Adipose tissue (tissue), 3 donors: ENCODE results near the gene GHRH. TPM values are rescaled to one million over a fixed set of nuclear protein-coding genes. Genes with fewer than 3 reads are reported as not detected.

Source experiments
- H3K27ac ChIP-seq: one replicate; pipeline ENCODE4 v1.5.1; 2013; ENCODE audit warnings: low read depth, low read length
- WGBS, 3 donors: extraction: QIAGEN DNeasy Blood & Tissue Kit; methylation state at CpG; one replicate each; pipeline ENCODE4 v1.1.7; 2013; 5-methylcytosine and 5-hydroxymethylcytosine counted together
- polyA plus RNA-seq, 3 donors: library from polyadenylated mRNA; stranded (reverse); fragments of 200-250 nt; gene quantifications; one replicate each; pipeline ENCODE4 v1.2.3, GENCODE V29; 2013
- donor health status: healthy with polysubstance abuse.
- donor health status: Bipolar disorder and iron deficiency.
- donor health status: healthy.

Gene GHRH
- polyA plus RNA-seq, 3 donors: not detected

DNA sequence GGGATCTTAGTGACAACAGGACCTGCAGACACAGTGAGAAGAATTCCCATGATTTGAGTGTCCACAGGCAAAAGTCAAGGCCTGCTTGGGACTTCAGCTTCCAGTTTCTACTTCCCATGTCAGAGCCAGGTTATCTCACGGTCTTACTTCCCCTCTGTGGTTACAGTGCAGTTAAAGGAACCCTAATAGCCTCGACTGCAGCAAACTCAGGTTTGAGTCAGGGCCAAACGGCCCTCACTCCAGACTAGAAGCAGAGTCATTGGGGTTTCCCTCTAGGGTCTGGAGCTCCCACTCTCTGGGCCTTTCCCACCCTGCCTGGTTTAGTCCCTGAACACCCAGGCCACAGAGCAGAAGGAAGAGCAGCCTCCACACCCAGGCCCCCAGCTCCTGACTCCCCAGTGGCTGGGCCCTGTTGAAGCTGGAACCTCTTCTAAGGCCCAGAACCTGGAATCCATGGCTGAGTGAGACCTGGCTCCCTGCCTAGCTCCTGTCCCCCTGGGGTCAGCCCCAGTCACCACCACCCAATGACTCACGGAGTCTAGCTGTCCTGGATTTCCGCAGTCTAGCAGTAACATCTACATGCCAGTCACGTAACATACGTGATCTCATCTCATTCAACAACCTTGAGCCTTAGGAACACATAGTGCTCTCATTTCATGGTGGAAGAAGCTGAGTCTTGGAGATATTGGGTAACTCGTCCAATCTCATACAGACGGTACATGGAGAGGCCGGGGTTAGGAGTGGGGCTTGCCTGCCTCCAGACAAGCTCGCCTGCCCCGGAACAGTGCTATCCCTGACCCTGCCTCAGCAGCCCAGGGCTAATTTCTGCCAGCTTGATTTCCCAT, 9.2 kb upstream of the GHRH start:
- 72 to 90% (median 81%) methylated on average over 12 of the region's 12 CpGs for WGBS, 3 donors
- H3K27ac ChIP-seq: no peak overlapping the region

DNA sequence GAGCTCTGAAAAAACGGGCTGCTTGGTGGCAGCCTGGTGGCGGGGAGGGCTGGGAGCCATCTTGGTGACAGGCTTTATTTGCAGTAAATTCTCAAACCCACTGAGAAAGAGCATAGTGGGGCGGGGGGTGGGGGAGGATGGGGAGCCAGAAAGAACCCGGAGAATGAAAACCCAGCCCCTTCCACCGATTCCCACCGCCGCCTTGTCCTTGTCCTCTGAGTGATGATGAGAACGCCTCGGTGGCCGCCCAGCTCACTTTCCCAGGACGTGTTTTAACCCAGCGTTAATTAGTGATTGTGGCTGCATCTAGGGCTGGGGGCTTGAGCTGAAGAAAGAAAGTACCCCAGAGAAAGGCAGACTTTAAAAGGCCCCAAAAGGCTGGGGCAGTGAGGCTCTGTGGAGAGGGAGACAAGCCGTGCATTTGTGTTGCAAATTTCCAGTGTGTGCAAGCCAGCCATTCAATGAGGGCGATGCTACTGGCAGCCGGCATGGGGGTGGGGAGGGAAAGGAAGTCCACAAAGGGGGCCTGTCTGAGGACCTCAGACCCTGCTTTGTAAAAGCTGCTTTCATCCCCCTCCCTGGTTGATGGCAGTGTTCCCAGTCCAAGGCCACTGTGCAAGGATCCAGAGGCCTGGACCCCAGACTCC, 6.2 kb upstream of the GHRH start:
- 58 to 69% (median 66%) methylated on average over 15 of the region's 15 CpGs for WGBS, 3 donors
- no peak overlapping the region for H3K27ac ChIP-seq

DNA sequence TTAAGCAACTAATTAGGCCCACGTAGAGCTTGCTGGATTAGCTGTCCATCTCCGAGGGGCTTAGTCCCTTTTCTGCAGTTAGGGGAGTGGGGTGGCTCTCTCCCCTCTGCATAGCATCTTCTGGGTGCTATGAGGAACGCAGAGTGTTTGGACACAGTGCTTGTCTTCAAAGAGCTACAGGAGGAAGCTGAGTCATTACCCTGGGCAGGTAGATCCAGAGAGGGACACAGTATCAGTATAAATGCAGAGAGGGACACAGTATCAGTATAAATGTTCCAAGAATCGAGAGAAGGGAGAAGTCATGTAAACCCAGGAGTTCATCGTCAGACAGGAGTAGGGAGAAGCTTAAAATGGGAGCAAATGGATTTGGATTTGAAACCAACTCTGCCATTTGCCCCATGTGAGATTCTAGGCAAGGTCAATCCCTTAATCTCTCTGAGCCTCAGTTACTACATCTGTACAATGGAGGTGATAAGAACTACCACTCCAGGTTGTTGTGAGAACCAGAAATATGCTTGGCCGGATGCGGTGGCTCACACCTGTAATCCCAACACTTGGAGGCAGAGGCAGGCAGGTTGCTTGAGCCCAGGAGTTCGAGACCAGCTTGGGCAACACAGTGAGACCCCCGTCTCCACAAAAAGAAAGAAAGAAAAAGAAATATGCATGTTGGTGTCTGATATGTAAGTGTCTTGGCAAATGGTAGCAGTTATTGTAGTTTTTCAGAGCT, 5.5 kb upstream of the GHRH start:
- WGBS, 3 donors: 72 to 78% (median 75%) methylated on average over 9 of the region's 9 CpGs
- H3K27ac ChIP-seq: no peak overlapping the region

DNA sequence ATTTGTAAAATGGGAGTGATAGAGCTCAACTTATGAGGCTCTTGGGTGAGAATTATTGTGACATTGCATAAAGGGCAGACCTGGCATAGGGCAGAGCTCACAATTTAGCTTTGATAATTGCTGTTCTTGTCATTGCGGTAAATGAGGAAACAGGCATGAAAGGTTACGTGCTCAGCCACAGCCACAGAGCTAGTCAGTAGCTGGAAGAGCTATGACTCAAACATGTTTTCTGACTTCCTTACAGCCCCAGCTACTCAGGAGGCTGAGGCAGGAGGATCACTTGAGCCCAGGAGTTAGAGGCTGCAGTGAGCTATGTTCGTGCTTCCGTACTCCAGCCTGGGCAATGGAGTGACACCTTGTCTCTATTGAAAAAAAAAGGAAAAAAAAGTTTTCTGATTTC, 3.5 kb upstream of the GHRH start:
- H3K27ac ChIP-seq: no peak overlapping the region
- WGBS, 3 donors: 83 to 99% (median 89%) methylated on average over 4 of the region's 4 CpGs

DNA sequence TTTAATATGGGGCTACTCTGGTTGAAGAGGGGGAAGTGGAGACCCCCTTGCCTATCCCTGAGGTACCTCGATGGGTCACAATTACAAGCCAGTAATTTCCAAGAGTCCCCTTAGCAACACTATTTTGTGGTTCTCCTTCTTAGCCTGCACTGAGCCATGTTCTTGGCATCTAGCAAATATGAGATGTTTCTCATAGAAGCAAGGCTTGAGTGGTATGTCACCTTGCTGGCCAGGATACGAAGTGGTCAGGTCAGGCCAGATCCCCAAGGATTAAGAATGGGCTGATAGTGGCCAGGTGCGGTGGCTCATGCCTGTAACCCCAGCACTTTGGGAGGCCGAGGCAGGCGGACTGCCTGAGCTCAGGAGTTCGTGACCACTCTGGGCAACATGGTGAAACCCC, 2.1 kb upstream of the GHRH start:
- no peak overlapping the region for H3K27ac ChIP-seq
- WGBS, 3 donors: 71 to 89% (median 89%) methylated on average over 6 of the region's 6 CpGs

DNA sequence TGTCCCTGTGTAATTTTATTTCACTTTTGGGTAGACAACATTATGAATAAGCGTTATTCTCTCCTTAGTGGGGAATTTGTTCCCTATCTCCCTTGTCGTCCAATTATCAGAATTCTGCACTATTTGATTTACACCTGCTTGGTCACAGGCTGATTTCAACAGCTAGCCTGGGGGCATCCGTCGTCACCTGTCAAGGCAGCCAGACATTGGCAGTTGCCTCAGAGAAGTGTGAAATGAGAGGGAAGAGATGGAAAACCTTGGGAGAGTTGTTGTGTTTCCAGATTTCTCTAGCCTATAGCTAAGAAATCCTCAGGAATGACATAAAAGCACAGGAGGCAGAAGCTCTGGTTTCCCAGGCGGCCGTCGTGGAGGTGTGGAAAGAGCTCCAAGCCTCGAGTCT, 891 bp upstream of the GHRH start:
- H3K27ac ChIP-seq: no peak overlapping the region
- WGBS, 3 donors: 47 to 75% (median 68%) methylated on average over 8 of the region's 8 CpGs

DNA sequence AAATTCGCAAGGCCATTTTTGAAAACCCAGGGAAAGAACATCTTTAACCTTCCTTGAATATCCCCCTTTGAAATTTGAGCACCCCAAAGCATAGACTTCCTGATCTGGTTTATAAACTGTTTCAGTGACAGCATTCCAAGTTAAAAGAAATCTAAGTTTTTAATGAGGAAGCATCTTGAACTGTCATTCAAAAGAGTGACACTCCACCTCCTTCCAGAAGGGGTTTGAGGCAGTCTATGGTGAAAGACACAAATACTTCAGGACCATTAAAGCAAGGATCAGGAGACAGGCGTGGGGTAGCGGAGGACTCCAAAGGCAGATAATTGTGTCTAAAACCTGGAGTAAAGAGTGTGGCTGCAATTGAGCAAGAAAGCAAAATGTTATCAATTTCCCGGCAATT, 691 bp downstream of the GHRH start:
- 70 to 82% (median 76%) methylated on average over 4 of the region's 4 CpGs for WGBS, 3 donors

DNA sequence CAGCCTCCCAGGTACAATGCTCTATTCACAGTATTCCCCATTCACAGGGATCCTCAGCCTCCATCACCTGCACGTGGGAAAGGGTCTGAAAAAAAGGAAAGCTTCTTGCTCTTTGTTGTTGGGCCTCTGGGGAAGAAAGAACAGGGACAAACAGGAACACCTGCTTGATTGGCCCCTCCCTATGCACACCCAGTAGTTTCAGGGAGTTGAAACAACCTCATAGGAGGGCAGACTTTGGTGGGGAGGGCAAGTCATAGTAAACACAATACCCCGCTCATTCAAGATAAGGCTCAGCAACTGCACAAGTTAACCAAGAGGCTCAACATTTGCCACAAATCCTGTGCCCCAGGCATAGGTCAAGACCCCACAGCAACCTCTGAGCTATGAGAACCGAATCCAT, 1.7 kb downstream of the GHRH start:
- WGBS, 3 donors: 60 to 64% (median 62%) methylated on average over 3 of the region's 3 CpGs
- no peak overlapping the region for H3K27ac ChIP-seq

More for the DNA sequence above, 691 bp downstream of the GHRH start:
- no peak overlapping the region for H3K27ac ChIP-seq

DNA sequence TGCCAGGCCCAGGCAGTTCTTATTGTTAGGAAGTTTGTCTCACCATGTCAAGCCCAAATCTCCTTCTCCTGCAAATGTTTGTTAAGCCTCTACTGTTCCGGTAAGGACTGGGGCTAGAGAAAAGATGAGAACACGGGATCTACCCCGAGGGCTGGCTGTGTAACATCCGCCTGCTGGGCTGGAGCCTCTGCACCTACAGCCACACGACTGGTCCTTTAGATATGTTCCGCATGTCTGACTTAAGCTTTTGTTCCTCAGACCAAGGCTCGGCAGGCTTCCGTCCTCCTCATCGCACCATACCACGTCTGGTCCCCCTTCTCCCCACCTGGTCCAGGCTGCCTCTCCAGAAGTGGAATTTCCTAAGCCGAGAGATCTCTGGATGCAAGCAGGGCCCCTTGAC, 2.6 kb downstream of the GHRH start:
- H3K27ac ChIP-seq: no peak overlapping the region
- 76 to 78% (median 77%) methylated on average over 11 of the region's 11 CpGs for WGBS, 3 donors

DNA sequence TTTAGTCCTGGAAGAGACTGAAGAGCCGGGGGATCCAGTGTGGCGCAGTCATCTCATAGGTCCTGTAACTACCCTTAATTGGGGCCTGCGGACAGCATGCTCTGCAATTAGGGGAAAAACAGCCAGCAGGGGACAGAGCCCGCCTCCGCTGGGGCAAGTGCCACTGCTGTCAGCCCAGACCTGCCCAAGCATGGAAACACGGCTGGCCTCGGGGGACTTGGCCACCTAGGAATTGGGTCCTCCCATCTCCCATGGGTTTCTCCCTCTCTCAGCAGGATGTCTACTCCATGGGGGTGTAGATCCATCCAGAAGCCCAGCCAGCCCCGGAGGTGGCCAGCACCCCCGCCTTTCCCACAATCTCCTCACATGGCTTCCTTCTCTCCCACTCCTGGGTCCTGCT, 3.6 kb downstream of the GHRH start:
- H3K27ac ChIP-seq: no peak overlapping the region

DNA sequence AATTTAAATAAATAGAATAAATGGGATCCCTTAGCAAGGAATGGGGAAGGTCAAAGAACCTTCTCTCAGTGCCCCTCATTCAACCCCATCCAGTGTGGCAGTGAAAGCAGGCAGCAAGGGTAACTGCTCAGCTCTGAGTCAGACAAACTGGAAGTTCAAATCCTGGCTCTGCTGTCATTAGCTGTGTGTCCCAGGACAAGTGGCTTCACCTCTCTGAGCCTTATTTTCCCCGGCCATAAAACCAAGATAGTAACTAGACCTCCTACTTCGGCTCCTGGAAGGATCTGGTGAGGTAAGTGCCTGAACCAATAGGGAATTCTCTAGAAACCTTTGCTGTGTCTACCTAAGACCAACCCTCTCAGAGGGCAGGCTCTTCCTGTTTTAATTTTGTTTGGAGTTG, 4.1 kb downstream of the GHRH start:
- H3K27ac ChIP-seq: no peak overlapping the region
- WGBS, 3 donors: 50 to 88% (median 73%) methylated on average over 2 of the region's 2 CpGs

More for the DNA sequence above, 3.6 kb downstream of the GHRH start:
- 62 to 78% (median 72%) methylated on average over 8 to 9 of the region's 9 CpGs for WGBS, 3 donors

DNA sequence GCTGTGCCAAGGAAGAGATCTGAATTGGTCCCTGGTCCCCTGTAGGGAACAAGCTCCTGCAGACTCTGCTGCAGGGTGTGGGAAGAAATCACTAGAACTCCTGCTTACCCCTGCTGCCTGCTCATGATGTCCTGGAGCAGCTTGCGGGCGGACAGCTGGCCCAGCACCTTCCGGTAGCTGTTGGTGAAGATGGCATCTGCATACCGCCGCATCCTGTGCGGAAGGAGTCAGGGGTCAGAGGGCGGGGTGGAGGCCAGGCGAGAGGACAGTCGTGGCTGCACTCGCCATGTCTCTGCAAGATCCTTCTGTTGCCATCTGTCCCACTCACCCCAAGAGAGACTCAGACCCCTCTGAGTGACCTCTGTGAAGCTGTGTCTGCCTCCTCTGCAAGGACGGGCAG, 5.3 kb downstream of the GHRH start:
- WGBS, 3 donors: 70 to 79% (median 75%) methylated on average over 11 of the region's 11 CpGs

DNA sequence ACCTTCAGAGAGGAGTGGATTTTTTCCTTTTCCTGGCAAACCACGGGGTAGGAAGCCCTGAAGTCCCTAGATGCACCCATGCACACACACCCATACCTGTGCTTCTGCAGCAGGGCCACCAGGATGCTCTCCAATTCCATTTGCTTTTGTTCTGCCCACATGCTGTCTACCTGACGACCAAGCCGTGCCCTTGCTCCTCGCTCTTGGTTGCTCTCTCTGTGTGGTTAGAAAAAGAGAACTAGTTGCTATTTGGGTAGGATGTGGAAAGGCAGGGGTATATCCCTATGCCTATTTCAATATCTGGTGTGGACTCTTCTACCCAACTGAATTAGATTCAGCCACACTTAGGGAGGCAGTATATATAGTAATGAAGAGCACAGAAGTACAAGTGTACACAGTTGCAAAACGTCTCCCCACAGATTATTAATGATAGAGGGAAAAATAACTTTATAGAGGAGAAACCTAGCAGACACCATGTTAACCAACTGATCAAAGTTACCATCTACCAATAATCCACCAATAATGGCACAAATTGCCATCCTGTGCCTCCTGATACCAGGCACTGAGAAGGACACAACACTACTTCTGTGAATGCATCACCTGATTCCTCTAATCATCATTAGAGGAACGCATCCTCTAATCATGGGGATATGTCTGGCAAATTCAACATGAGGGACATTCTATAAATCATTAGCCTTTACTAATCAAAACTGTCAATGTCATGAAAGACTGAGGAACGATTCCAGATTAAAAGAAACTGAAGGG, 7.3 kb downstream of the GHRH start:
- WGBS, 3 donors: 73 to 80% (median 75%) methylated on average over 7 of the region's 7 CpGs

More for the DNA sequence above, 5.3 kb downstream of the GHRH start:
- no peak overlapping the region for H3K27ac ChIP-seq

DNA sequence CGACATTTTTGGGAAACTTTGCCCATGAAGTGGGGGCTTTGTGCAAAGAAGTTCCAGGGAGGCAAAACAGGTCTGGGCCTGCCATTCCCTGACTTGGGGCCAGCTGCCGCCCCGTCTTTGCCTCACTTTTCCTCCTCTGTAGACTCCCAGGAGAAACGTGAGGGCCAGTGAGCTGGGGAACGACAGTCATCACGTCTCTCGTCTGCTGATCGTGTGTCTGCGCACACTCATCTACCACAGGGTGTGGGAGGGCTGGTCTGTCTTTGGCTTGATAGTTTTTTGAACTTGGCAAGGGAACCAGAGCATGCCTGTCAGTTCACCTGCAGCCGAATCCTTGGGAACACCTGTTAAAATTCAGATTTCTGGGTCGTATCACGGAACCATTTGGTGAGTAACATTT, 8.5 kb downstream of the GHRH start:
- no peak overlapping the region for H3K27ac ChIP-seq
- 78 to 92% (median 90%) methylated on average over 12 of the region's 12 CpGs for WGBS, 3 donors

More for the DNA sequence above, 7.3 kb downstream of the GHRH start:
- H3K27ac ChIP-seq: no peak overlapping the region

DNA sequence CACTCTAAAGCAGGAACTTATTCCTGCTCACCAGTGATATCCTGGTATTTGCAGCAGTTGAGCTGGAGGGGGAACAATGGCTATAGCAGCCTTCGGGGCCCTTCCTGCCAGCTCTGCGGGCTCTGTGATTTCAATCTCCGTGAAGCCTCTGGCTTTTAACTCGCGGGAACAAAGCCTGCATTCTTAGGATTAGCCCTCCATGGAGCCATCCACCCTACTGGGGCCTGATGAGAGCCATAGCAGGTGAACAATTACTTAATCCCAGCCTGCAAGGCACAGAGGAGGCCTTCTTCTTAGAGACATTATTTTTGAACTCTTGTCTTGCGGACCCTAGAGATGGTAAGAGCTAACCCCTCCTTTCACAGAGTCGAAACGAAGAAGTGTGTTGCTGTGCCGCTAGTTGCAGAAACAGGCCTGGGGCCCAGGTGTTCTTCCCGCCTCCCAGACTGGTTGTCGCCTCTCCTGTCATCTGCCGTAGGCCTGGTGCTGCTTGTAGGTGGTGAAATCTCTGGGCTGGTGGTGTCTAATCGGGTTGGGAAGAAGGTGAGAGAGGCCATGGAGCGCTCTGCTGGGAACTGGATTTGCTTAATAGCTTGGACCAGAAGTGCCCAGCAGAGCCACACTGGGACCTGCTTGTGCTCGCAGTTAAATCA, 9.7 kb downstream of the GHRH start:
- H3K27ac ChIP-seq: no peak overlapping the region
- WGBS, 3 donors: 66 to 72% (median 68%) methylated on average over 15 of the region's 15 CpGs

DNA sequence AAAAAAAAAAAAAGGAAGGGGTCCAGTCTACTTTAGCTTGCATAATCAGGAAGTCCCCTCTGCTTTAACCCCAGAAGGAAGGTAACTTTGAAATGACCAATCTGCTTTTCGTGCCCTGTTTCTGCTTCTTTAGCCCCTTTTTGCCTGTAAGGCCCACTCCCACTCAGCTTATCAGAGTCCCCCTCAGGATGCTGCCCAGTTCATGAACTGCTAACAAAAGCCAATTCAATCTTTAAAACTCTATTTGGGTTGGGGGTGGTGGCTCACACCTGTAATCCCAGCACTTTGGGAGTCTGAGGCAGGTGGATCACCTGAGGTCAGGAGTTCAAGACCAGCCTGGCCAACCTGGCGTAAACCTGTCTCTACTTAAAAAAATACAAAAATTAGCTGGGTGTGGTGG, 12.3 kb downstream of the GHRH start:
- H3K27ac ChIP-seq: no peak overlapping the region
- WGBS, 3 donors: 77 to 97% (median 92%) methylated on average over 2 of the region's 2 CpGs

DNA sequence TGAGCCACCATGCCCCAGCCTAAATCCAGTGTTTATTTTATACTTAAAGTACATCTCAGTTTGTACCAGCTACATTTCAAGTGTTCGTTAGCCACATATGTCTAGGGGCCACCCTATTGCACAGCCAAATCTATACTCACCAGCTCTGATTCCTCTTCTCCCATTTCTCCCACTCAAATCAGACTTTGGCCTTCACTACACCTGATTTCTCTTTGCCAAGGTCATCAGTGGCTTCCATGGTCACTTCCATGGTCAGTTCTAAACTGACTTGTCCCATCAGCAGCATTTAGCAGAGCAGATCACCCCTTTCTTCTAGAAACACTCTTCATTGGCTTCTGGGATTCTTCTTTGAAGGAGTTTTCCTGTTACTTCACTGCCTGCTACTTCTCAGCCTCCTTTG, 14.1 kb downstream of the GHRH start:
- WGBS, 3 donors: 82 to 97% (median 90%) methylated on average over 1 of the region's 1 CpG
- H3K27ac ChIP-seq: no peak overlapping the region

DNA sequence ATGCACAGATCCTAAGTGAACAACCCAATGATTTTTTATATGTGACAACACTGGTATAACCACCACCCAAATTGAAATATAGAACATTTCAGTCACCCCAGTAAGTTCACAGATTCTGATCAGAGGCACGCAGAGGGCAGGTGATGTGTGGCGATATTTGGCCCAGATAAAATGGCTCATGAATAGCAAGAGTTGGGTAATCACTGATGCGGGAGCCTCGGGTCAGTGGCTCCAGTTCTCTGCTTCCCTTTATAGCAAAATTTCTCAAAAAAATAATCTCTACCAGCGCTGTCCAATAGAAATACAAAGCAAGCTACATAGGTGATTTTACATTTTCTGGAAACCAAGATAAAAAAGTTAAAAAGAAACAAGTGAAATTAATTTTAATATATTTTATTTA, 14.9 kb downstream of the GHRH start:
- 89 to 97% (median 90%) methylated on average over 5 of the region's 5 CpGs for WGBS, 3 donors
- H3K27ac ChIP-seq: no peak overlapping the region
